OCI-LY7 (cell line): ENCODE measurements around the gene ARL13B. TPM values are rescaled to one million over a fixed set of nuclear protein-coding genes. Genes with fewer than 3 reads are reported as not detected.
"Not testable (repeated sequence)": the region's sequence is repeated elsewhere in the genome, so short reads cannot be mapped to it uniquely, and the experiment has no call there.

Experiments
- BruUV-seq: library from RNA; stranded (reverse); fragments of 400-500 nt; replicated peaks from 2 replicates; lab custom pipeline; 2021; lab: Mats Ljungman, UMichigan
- CTCF ChIA-PET: fragments of 300-600 bp; sonication (Branson Sonifier 250); formaldehyde crosslinking; loops from one replicate; lab custom pipeline; 2022; ENCODE audit warnings: antibody characterized with exemption; ENCODE audit not compliant: unreplicated experiment; lab: Charles Lee
- POLR2A ChIA-PET: fragments of 300-600 bp; sonication (Branson Sonifier 250); formaldehyde crosslinking; loops from one replicate; lab custom pipeline; 2022; ENCODE audit warnings: antibody characterized with exemption; lab: Charles Lee
- DNase-seq: peaks from one replicate; pipeline ENCODE4 v3.0.0-alpha.2; 2015; ENCODE audit warnings: low spot score
- H2AFZ ChIP-seq: fragments of 200-600 bp; sonication (generic), shearing (Covaris generic); 2 replicates; pipeline ENCODE4 v1.6.1; 2014; ENCODE audit warnings: mild to moderate bottlenecking, antibody characterized with exemption, low read length, moderate library complexity
- H3K27ac ChIP-seq: fragments of 200-600 bp; sonication (generic); 2 replicates; pipeline ENCODE4 v1.5.1; 2014; ENCODE audit warnings: mixed run types, low read depth, mild to moderate bottlenecking, moderate library complexity, low read length, inconsistent platforms; ENCODE audit not compliant: poor library complexity, severe bottlenecking
- H3K36me3 ChIP-seq: fragments of 200-600 bp; sonication (generic); 2 replicates; pipeline ENCODE4 v1.6.1; 2014; ENCODE audit warnings: mild to moderate bottlenecking, antibody characterized with exemption, low read length, moderate library complexity, mixed read lengths; ENCODE audit not compliant: insufficient read depth
- H3K4me1 ChIP-seq: fragments of 200-600 bp; sonication (generic); 2 replicates; pipeline ENCODE4 v1.5.1; 2014; ENCODE audit warnings: mild to moderate bottlenecking, low read length; ENCODE audit not compliant: insufficient read depth, poor library complexity, severe bottlenecking
- H3K4me2 ChIP-seq: fragments of 200-600 bp; sonication (generic); 2 replicates; pipeline ENCODE4 v1.6.1; 2014; ENCODE audit warnings: mild to moderate bottlenecking, low read length
- H3K4me3 ChIP-seq: fragments of 200-600 bp; sonication (generic); 2 replicates; pipeline ENCODE4 v1.5.1; 2014; ENCODE audit warnings: mild to moderate bottlenecking, low read depth, low read length; ENCODE audit not compliant: poor library complexity, severe bottlenecking
- H3K79me2 ChIP-seq: fragments of 200-600 bp; sonication (generic); 2 replicates; pipeline ENCODE4 v1.6.1; 2016; ENCODE audit warnings: low read depth, mild to moderate bottlenecking, low read length, moderate library complexity, mixed read lengths; ENCODE audit not compliant: insufficient read depth
- H3K9me2 ChIP-seq: fragments of 200-600 bp; sonication (generic); 2 replicates; pipeline ENCODE4 v1.6.1; 2016; ENCODE audit warnings: mild to moderate bottlenecking, low read length, mixed read lengths; ENCODE audit not compliant: insufficient read depth
- H3K9me3 ChIP-seq: fragments of 200-600 bp; sonication (generic); 2 replicates; pipeline ENCODE4 v1.6.1; 2014; ENCODE audit warnings: mild to moderate bottlenecking, mixed run types, low read length, mixed read lengths
- H4K20me1 ChIP-seq: fragments of 200-600 bp; sonication (generic); 2 replicates; pipeline ENCODE4 v1.6.1; 2014; ENCODE audit warnings: mild to moderate bottlenecking, antibody characterized with exemption, low read length, moderate library complexity, mixed read lengths; ENCODE audit not compliant: insufficient read depth
- CTCF ChIP-seq: fragments of 200-600 bp; sonication (generic); conservative IDR thresholded peaks from 2 replicates; pipeline ENCODE4 v1.5.1; 2014; ENCODE audit warnings: mild to moderate bottlenecking, antibody characterized with exemption, low read length, moderate library complexity, mixed read lengths
- EZH2phosphoT487 ChIP-seq: fragments of 200-600 bp; sonication (generic); IDR thresholded peaks from 2 replicates; pipeline ENCODE4 v1.6.1; 2018; ENCODE audit warnings: low read depth, borderline replicate concordance, mild to moderate bottlenecking, mixed run types, antibody characterized with exemption, low read length, moderate library complexity, mixed read lengths
- intact Hi-C: fragments of 100-400 bp; cut with micrococcal nuclease; formaldehyde crosslinking; loops from one replicate; pipeline ENCODE4 v1.10.0; 2022; ENCODE audit not compliant: unreplicated experiment
- total RNA-seq, 2 experiments: library from RNA; depleted of rRNA in 1 of 2; stranded (reverse); fragments of >200 nt in 1 of 2; shearing (Covaris generic) in 1 of 2; gene quantifications; 2 replicates each; pipeline ENCODE4 v1.2.3, GENCODE V29; 2014 to 2022

ARL13B gene
- total RNA-seq, 2 experiments from 2014 or later = 5.4 to 12.0 TPM

GRCh38 chr3:93934366-93935046 lies 45.4 kb upstream of the ARL13B start:
- Histone ChIP-seq H2AFZ (no peak overlapping the region), H3K9me2 (no peaks in the 10 kb centered on the region), H4K20me1 (no peaks in the 10 kb centered on the region), H3K9me3 (no peaks in the 10 kb centered on the region), H3K4me1 (no peaks in the 10 kb centered on the region), H3K4me2 (no peak overlapping the region), H3K4me3 (no peak overlapping the region), H3K79me2 (no peaks in the 10 kb centered on the region), H3K36me3 (no peaks in the 10 kb centered on the region), H3K27ac (no peak overlapping the region)
- TF ChIP-seq CTCF = no peak
- no peak for TF ChIP-seq EZH2phosphoT487
- ChIA-PET CTCF (no interaction called here), POLR2A (no interaction called here)
- no peak for DNase-seq
- intact Hi-C loops = no loop called here
- BruUV-seq = no TSS peak

GRCh38 chr3:93936549-93936948 lies 43.4 kb upstream of the ARL13B start:
- intact Hi-C loops = no loop called here
- no TSS peak for BruUV-seq
- Histone ChIP-seq H3K4me2 (no peak overlapping the region), H2AFZ (no peak overlapping the region), H4K20me1 (no peaks in the 10 kb centered on the region), H3K27ac (no peak overlapping the region), H3K4me1 (no peaks in the 10 kb centered on the region), H3K36me3 (no peaks in the 10 kb centered on the region), H3K9me3 (no peaks in the 10 kb centered on the region), H3K79me2 (no peaks in the 10 kb centered on the region), H3K4me3 (no peak overlapping the region), H3K9me2 (no peaks in the 10 kb centered on the region)
- no peak for TF ChIP-seq EZH2phosphoT487
- no peak for TF ChIP-seq CTCF
- POLR2A ChIA-PET = no interaction called here
- no peak for DNase-seq
- CTCF ChIA-PET = no interaction called here

GRCh38 chr3:93937485-93937884 lies 42.5 kb upstream of the ARL13B start:
- H3K4me1 ChIP-seq, intact Hi-C loops, BruUV-seq, H3K79me2 ChIP-seq, H3K4me2 ChIP-seq, H3K27ac ChIP-seq, POLR2A ChIA-PET, H3K9me2 ChIP-seq, H3K4me3 ChIP-seq, CTCF ChIA-PET, H2AFZ ChIP-seq, H3K9me3 ChIP-seq, H4K20me1 ChIP-seq, H3K36me3 ChIP-seq: not testable (repeated sequence)
- DNase-seq = peak; percentile 2

GRCh38 chr3:93949958-93950357 lies 30.0 kb upstream of the ARL13B start:
- H3K36me3 ChIP-seq, H4K20me1 ChIP-seq, H3K27ac ChIP-seq, H3K4me1 ChIP-seq, H2AFZ ChIP-seq, H3K9me2 ChIP-seq, CTCF ChIA-PET, H3K9me3 ChIP-seq, H3K4me3 ChIP-seq, H3K4me2 ChIP-seq, BruUV-seq, H3K79me2 ChIP-seq: not testable (repeated sequence)
- intact Hi-C loops = loop anchor here (10.0 kb wide), 1 partner anchor 55 kb away; no protein-coding TSS in a partner anchor
- DNase-seq = peak; percentile 2
- POLR2A ChIA-PET = interaction anchor here (1.1 kb wide), 1 partner anchor 39 kb away, joined by 3 read pairs; no protein-coding TSS in a partner anchor
